ENCODE data around the gene SMARCAD1.

DNA sequence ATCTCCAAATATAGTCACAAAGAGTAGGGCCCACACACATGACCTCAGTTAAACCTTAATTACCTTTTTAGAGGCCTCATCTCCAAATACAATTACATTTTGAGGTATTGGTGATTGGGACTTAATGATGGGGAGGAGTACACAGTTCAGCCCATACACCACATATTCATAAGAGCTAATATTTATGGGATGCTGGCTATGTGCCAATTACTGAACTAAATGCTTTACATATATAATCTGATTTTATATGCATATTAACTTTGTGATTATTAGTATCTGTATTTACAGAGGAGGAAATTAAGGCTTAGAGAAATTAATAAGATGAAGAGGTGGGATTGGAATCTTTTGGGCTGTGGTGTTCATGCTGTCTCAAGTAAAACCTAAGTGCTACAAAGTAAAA lies 17.8 kb downstream of the SMARCAD1 start:
- TF ChIP-seq EGR1 (IDR thresholded peaks at IDR 0.05) (no peak), RAD21 (IDR thresholded peaks at IDR 0.05; ENCODE audit: low read depth) (no peak), TAF1 (IDR thresholded peaks at IDR 0.05; ENCODE audit: low read depth) (no peak), EP300 (IDR thresholded peaks at IDR 0.05; ENCODE audit: borderline replicate concordance) (no peak), TCF12 (IDR thresholded peaks at IDR 0.05; ENCODE audit: low read depth) (no peak), YY1 (IDR thresholded peaks at IDR 0.05; ENCODE audit: low read depth) (no peak)
- TF ChIP-seq, protein P1, sequence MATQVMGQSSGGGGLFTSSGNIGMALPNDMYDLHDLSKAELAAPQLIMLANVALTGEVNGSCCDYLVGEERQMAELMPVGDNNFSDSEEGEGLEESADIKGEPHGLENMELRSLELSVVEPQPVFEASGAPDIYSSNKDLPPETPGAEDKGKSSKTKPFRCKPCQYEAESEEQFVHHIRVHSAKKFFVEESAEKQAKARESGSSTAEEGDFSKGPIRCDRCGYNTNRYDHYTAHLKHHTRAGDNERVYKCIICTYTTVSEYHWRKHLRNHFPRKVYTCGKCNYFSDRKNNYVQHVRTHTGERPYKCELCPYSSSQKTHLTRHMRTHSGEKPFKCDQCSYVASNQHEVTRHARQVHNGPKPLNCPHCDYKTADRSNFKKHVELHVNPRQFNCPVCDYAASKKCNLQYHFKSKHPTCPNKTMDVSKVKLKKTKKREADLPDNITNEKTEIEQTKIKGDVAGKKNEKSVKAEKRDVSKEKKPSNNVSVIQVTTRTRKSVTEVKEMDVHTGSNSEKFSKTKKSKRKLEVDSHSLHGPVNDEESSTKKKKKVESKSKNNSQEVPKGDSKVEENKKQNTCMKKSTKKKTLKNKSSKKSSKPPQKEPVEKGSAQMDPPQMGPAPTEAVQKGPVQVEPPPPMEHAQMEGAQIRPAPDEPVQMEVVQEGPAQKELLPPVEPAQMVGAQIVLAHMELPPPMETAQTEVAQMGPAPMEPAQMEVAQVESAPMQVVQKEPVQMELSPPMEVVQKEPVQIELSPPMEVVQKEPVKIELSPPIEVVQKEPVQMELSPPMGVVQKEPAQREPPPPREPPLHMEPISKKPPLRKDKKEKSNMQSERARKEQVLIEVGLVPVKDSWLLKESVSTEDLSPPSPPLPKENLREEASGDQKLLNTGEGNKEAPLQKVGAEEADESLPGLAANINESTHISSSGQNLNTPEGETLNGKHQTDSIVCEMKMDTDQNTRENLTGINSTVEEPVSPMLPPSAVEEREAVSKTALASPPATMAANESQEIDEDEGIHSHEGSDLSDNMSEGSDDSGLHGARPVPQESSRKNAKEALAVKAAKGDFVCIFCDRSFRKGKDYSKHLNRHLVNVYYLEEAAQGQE (IDR thresholded peaks at IDR 0.05; ENCODE audit: low read depth), result no peak
